ENCODE measurements around the gene PYDC1.
"Not testable (repeated sequence)": the region's sequence is repeated elsewhere in the genome, so short reads cannot be mapped to it uniquely, and the experiment has no call there.

The PYDC1 gene

DNA sequence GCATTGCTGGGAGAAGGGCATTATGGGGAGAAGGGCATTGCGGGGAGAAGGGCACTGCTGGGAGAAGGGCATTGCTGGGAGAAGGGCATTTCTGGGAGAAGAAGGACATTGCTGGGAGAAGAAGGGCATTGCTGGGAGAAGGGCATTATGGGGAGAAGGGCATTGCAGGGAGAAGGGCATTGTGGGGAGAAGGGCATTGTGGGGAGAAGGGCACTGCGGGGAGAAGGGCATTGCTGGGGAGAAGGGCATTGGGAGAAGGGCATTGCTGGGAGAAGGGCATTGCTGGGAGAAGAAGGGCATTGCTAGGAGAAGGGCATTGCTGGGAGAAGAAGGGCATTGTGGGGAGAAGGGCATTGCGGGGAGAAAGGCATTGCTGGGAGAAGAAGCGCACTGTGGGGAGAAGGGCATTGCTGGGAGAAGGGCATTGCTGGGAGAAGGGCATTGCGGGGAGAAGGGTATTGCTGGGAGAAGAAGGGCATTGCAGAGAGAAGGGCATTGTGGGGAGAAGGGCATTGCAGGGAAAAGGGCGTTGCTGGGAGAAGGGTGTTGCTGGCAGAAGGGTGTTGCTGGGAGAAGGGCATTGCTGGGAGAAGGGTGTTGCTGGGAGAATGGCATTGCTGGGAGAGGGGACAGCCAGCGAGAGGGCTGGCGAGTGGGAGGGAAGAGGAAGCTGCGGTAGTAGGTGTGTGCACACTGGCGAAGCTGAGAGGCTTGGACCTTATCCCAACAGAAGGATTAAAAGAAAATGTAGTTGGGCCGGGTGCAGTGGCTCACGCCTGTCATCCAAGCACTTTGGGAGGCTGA is 4.6 kb upstream of the PYDC1 start:
- DNase-seq, result no peak

DNA sequence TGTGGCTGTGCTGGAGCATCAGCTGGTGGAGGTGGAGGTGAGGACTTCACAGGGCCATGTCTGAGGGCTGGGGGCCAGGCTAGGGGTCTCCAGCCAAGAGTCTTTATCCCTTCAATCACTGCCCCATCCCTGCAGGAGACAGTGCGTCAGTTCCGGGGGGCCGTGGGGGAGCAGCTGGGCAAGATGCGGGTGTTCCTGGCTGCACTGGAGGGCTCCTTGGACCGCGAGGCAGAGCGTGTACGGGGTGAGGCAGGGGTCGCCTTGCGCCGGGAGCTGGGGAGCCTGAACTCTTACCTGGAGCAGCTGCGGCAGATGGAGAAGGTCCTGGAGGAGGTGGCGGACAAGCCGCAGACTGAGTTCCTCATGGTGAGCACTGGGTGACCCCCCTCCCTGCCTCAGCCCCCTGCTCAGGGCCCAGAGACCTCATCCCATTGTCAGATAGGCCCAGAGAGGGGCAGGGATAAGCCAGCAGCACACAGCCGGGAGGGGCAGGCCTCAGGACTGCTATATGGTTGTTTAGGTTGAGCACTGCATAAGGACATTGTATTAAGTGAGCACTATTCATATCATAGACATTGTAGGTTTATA is 2.3 kb upstream of the PYDC1 start:
- DNase-seq, result no peak

DNA sequence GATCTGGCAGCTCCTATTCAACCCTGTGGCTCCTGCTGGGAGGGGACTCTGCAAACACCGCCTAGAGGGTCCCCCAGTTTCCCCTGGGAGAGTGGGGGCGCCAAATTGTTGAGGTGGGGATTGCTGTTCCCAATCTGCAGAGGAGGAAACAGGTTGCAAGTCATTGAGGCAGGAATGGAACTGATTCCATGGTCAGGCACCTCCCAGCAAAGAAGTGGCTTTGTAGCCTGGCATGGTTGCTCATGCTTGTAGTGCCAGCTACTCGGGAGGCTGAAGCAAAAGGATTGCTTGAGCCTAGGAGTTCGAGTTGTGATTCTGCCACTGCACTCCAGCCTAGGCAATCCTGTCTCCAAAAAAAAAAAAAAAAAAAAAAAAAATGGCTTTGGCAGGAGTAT is 198 bp upstream of the PYDC1 start:
- DNase-seq, result no peak

DNA sequence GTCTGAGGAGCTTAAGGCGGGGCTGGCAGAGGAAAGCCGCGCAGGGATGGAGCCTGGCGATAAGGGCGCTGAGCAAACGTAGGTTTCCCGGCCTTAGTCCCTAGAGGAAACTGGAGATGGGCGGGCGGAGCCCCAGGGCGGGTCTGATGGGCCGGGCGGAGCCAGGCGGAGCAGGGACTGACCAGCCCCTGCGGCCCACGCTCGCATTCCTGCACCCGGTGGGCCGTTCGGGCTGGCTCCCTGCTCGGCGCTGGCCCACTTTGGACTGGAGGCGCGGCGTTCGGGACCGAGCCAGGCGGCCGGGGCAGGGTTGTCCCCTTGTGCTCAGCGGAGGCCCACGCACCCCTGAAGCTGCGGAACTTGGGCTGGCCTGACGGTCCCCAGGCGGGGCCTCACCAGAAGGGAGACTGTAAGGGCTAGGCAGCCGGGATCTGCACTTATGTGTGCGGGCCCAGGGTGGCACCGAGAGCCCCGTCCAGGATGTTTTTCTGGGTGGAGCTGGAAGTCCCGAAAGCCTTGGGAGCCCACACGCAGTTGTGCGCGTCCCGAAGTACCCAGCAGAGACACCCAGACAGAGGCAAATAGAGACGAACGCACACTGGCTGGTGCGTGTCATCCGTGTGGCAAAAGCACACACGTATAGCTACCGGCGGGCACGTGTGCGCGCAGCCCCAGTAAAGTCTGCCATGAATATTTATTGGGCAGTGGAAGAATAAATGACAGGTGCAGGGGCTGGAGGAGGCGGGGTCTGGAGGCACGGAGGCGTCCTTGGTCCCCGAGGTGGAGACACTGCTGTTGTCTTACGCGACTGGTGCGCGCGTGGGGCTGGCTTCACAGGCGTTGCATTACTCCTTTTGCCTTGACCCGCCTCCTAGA is 1.4 kb downstream of the PYDC1 start:
- DNase-seq, result peak; percentile 35

DNA sequence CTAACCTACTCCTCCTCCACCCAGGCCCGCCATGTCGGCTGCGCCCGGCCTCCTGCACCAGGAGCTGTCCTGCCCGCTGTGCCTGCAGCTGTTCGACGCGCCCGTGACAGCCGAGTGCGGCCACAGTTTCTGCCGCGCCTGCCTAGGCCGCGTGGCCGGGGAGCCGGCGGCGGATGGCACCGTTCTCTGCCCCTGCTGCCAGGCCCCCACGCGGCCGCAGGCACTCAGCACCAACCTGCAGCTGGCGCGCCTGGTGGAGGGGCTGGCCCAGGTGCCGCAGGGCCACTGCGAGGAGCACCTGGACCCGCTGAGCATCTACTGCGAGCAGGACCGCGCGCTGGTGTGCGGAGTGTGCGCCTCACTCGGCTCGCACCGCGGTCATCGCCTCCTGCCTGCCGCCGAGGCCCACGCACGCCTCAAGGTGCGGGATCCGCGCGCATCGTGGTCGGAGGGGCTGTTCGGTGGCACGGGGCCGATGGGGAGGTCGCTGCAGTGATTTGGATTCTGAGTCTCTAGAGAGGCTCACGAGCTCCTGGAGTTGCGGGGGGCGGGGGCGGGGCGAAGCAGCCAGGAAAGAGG is 2.1 kb downstream of the PYDC1 start:
- DNase-seq, result no peak

DNA sequence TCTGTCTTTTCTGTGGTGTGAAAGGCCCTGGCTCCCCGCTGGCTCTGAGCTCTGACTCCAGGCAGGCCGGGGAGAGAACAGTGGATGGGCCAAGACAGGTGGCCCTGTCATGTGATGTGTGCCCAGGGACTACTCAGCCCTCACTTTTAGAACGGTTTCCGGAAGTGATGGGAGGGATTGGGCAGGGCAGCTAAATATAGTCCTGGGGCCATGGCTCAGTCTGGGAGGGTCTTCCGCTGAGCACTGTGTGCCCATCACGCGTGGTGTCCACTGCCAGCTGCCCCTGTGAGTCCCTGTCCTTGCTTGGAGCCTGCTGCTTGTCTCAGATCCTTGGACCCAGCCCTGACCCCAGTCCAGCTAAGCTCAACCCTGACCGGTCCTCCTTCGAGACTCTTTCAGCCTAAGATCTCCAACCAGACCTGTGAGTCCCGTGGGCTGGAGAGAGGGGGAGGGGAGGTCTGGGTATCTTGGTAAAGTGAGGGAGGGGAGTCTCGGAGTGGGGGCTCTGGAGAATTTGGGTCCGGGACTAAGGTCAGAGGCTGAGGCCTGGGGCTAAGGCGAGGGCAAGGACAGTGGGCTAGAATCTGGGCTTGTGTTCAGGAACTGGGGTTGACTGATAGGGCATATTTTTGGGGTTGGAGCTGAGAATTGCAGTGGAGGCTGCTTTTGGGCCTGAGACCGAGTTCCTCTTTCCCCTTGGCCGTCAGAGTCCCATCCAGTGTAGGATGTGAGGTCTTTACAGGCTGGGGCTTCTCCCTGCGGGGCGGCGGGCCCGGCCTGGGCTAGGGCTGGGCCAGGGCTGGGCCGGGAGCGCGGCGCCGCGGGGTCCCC is 2.8 kb downstream of the PYDC1 start, which contains the start of gene TRIM72:
Gene TRIM72, plus strand, starts transcription at position 243 of the 831 bp plus-strand sequence. CDS start 620 bp downstream, outside the sequence.
- peak; percentile 30 for DNase-seq

DNA sequence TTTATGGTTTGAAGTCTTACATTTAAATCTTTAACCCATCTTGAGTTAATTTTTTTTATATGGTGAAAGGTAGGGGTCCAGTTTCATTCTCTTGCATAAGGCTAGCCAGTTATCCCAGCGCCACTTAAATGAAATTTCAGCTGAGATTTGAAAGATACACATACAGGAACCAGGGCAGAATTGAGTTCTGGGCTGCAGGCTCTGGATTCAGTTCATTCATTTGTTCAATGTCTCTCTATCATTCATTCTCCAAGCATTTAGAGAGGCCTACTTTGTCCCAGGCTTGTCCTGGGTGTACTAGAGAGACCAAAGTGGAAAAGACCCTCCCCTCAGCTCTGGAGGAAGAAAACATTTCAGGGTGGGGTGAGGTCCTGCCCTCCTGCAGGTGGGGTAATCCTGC is 3.6 kb downstream of the PYDC1 start:
- DNase-seq, result no peak

DNA sequence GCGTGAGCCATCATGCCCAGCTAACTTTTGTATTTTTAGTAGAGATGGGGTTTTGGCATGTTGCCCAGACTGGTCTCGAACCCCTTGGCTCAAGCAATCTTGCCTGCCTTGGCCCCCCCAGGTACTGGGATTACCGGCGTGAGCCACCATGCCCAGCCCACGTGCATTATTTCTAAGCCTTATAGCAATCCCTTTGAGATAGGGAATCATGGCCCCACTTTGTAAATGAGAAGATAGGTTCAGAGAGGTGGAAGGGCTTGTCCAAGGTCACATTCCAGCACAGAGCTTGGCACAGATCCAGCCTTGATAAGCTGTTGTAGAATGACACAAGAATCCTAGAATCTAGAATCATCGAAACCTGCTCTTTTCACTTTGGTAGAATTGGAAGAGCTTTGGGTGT is 10.2 kb downstream of the PYDC1 start:
- DNase-seq, result no peak

DNA sequence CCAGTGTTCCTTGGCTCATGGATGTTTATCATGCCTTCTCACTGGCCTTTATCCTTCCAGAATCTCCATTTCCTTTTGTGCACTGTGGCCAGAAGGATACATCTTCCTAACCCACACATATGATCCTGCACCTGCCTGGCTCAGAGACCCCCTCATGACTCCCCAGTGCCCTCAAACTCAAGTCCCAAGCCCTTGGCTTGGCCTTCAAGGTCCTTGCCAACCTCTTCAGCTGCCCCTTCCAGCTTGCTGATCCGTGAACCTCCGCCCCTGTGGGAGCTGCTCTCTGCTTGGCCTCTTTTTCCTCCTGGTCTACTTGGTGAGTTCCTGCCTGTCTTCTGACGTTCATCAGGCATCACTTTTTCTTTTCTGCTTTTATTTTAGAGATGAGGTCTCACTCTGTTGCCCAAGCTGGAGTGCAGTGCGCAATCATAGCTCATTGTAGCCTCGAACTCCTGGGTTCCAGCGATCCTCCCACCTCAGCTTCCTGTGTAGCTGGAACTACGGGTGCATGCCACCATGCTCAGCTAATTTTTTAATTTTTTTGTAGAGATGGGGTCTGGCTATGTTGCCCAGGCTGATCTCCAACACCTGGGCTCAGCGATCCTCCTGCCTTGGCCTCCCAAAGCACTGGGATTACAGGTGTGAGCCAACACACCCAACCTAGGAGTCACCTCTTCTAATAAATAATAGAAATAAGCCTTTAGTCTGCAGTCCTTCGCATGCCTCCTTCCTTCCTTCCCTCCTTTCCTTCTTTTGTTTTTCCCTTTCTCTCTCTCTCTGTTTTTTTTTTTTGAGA is 11.9 kb downstream of the PYDC1 start:
- DNase-seq, result no peak

DNA sequence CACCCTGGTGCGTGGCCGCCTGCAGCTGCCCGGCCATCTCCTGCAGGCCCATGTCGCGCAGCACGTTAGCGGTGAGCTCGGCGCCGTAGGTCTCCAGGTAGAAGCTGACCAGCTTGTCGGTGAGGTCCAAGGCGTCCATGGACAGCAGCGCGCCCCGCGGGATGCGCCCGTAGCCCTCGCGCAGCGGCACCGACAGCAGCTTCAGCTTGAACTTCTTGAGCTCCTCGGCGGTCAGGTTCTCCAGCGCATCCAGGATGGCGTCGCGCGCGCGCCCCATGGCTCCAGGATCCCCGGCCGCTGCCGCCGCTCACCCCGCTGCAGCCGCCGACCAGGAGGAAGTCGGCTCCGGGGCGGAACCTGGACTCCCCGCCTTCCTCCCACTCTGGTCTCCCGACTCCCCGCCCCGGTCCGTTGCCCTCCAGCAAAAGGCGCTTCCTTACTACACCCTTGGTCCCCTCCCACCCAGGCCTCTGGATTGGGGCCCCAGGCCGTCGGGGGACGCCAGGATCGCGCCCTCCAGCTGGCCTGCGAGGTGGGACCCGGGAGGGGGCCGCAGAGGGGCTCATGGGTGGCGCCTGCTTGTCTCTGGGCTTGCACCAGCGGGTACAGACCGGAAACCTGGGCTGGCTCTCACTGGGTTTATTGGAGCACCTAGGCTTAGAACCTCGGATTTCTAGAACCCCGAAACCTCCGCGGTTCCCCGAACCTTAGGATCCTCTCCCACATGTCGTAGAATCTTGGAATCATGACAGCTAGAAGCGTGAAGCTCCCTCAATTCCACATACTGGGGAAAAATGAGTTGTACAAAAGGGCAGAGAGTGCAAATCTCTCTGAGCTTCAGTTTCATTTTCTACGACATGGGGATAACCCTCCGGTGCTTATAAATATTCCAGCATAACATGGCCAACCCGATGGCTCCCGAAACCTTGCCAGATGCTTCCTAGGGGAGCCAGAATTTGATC is 14.2 kb downstream of the PYDC1 start, which contains the start of gene PYCARD:
Gene PYCARD, minus strand, starts transcription at position 347 of the 962 bp plus-strand sequence. Its CDS starts 70 bp downstream, at position 277.
- no peak for DNase-seq

DNA sequence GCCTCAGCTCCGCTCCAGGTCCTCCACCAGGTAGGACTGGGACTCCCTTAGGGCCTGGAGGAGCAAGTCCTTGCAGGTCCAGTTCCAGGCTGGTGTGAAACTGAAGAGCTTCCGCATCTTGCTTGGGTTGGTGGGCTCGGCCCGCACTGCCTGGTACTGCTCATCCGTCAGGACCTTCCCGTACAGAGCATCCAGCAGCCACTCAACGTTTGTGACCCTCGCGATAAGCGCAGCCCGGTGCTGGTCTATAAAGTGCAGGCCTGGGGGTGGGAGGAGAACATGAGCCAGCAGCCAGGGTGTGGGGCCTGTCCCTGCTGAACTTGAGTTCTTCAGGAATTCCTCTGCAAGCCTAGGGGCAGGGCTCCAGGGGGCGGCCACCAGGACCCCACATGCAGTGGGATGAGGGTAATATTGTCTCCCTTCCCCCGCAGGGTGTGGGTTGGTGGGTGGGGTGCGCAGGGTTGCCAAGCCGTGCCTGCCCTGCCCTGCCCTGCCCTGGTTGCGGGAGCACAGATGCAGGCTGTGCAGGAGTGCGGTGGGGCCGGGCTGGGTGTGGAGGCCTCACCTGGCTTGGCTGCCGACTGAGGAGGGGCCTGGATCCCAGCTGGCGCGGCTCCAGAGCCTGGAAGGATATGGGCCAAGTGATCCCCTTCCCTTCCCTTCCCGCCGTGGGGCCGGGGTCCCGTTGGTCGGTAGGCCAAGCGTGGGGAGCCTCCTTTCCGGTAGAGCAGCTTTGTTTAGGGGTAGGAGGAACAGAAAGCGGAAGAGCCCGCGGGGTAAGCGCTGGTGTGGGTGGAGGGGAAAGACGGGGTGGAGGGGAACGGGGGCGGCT is 15.1 kb downstream of the PYDC1 start:
- no peak for DNase-seq

DNA sequence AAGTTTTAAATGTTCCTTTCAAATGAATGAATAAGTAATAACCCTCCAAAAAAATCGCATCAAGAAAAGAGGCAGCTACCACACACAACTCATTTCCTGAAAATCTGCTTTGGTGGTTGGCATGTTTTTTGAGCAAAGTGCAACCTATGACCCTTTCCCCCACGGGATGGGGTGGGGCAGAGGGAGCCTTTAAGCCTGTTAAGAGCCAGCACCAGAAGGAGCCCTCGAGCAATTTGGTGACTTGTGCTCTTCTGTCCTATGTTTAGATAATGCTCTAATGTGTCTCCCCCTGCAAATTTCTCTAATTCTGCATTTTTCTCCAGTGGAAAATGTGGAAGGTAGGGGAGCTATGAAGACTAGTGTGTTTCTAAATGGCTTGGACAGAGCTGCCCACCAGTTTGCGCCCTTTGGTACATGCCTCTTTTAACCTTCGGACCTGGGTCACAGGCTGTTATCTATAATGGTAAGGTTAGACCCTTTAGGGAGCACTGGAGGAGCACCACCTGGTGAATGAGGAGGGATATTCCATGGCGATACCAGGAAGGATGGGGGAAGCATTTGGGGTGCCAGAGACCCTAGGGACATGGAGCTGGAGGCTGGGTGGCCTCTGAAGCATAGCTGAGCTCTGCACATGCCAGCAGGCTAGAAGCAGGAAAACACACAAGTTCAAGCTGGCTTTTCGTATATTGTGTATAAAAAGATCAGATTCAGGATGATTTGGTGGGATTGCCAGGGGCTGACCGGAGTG is 15.9 kb downstream of the PYDC1 start:
- no peak for DNase-seq

DNA sequence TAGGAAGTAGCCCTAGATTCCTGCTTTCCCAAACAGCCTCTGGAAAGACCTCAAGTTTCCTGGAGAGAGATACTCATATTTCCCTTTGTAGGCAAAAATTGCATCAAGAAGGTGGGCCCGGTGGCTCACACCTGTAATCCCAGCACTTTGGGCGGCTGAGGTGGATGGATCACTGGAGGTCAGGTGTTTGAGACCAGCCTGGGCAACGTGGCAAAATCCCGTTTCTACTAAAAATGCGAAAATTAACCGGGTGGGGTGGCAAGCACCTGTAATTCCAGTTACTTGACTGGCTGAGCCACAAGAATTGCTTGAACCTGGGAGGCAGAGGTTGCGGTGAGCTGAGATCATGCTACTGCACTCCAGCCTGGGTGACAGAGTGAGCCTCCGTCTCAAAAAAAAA is 16.8 kb downstream of the PYDC1 start:
- not testable (repeated sequence) for DNase-seq

DNA sequence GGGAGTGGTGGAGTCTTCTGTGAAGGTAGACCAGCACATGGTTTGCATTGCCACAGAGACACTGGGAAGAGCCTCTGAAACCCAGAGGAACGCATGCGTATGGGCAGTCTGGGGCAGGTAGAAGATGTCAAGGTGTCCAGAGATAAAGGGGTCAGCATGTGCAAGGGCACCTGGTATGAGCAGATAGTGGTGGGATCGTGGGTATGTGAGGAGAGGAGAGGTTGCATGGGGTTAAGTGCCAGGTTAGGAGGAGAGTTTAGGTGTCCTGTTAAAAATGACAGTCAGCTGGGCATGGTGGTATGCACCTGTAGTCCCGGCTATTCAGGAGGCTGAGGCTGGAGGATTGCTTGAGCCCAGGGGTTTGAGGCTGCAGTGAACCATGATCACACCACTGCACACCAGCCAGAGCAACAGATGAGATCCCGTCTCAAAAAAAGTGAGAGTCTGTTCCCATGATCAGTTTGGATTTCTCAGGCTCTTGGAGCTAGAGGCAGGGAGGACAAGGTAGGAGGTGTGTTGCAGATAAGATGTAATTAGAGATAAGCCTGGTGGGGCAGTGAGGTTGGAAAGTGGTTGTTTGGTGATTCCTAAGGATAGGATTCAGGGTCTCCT is 17.4 kb downstream of the PYDC1 start:
- no peak for DNase-seq

DNA sequence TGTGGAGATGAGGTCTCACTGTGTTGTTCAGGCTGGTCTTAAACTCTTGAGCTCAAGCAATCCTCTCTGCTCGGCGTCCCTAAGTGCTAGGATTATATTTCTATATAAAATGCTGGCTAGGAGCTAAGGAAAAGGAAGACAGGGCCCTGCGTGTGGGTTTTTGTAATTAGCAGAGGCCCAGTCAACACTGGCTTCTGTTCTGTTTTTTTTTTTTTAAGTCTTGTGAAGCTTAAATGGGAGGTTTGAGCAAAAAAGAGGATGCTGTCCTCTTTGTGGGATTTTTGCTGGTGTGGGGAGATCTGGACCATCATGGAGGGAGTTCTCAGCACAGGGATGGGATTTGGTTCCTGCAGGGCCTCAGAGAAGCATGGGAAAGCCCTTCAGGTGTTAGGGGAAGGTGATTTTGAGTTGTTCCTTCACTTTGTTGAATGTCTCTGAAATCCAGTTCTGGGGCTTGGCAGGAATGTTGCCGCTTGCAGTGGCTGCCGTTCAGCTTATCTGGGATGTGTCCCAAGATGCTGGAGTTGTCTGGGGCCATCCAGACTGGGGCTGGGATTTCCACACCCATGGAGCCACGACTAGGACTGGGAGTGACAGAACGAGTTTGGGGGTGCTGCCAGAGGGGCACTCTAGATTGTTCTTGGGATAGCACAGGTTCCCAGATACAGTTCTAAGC is 18.6 kb downstream of the PYDC1 start:
- no peak for DNase-seq

DNA sequence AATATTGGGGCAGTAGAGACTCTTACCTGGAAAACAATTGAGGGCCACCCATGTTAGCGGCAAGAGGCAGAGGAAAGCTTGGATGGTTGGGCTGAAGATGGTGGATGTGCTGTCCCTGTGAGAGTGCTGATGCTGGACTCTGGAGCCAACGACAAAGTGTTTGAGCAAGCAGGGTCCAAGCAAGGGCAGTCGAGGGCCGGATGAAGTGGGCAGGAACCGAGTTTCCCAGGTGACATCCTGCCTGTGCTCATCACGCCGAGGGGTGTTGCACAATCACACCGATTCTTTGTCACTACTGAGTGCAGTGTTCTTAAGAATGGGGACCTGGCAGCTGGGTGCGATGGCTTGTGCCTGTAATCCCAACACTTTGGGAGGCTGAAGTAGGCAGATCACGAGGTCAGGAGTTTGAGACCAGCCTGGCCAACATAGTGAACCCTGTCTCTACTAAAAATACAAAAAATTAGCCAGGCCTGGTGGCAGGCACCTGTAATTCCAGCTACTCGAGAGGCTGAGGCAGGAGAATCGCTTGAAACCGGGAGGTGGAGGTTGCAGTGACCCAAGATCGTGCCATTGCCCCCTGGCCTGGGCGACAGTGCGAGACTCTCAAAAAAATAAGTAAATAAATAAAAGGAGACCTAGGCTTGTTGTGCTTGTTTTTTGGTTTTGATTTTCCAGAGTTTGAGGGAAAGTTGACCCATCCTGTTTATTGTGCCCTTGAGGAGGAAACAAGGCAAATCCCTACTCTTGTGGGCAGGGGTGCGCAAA is 20.4 kb downstream of the PYDC1 start:
- DNase-seq, result no peak

Data from DMS153 (cell line).